HG03565 (cell line): Measurements from ENCODE around the gene SERPINB6.
"Not testable (repeated sequence)": the region's sequence is repeated elsewhere in the genome, so short reads cannot be mapped to it uniquely, and the experiment has no call there.

ENCODE experiments used
- ATAC-seq: cut with Tn5 transposase; IDR thresholded peaks from one replicate; pipeline ENCODE4 v1.9.1; 2021; ENCODE audit warnings: mild to moderate bottlenecking, moderate library complexity; ENCODE audit not compliant: unreplicated experiment

SERPINB6 gene

GRCh38 chr6:2959909-2960719, 11.3 kb downstream of the SERPINB6 start:
- ATAC-seq: no peak

GRCh38 chr6:2958776-2959175, 12.6 kb downstream of the SERPINB6 start:
- ATAC-seq: no peak

GRCh38 chr6:2958331-2958711, 13.0 kb downstream of the SERPINB6 start:
- no peak for ATAC-seq

- ATAC-seq: no peak
Measured at GRCh38 chr6:2957696-2958330, 13.6 kb downstream of the SERPINB6 start.

- ATAC-seq: no peak
Measured at GRCh38 chr6:2956930-2957685, 14.3 kb downstream of the SERPINB6 start.

GRCh38 chr6:2953098-2953497, 18.3 kb downstream of the SERPINB6 start:
- ATAC-seq: no peak

- ATAC-seq: no peak
Measured at GRCh38 chr6:2952557-2953095, 18.7 kb downstream of the SERPINB6 start.

GRCh38 chr6:2951728-2952127, 19.6 kb downstream of the SERPINB6 start:
- ATAC-seq: no peak

- no peak for ATAC-seq
Measured at GRCh38 chr6:2950713-2951112, 20.7 kb downstream of the SERPINB6 start.

- no peak for ATAC-seq
Measured at GRCh38 chr6:2949536-2950083, 21.8 kb downstream of the SERPINB6 start.

GRCh38 chr6:2949121-2949520, 22.2 kb downstream of the SERPINB6 start:
- ATAC-seq: no peak

- no peak for ATAC-seq
Measured at GRCh38 chr6:2948228-2949025, 22.9 kb downstream of the SERPINB6 start.

GRCh38 chr6:2947445-2947844, 23.9 kb downstream of the SERPINB6 start:
- ATAC-seq: no peak

GRCh38 chr6:2945153-2945452, 26.3 kb downstream of the SERPINB6 start:
- no peak for ATAC-seq

GRCh38 chr6:2944405-2945152, 26.8 kb downstream of the SERPINB6 start:
- ATAC-seq: no peak

GRCh38 chr6:2943564-2943955, 27.8 kb downstream of the SERPINB6 start:
- ATAC-seq: no peak

- no peak for ATAC-seq
Measured at GRCh38 chr6:2942914-2943563, 28.3 kb downstream of the SERPINB6 start.

- not testable (repeated sequence) for ATAC-seq
Measured at GRCh38 chr6:2942116-2942515, 29.3 kb downstream of the SERPINB6 start.

- no peak for ATAC-seq
Measured at GRCh38 chr6:2940851-2941250, 30.5 kb downstream of the SERPINB6 start.
